Prostate gland (tissue), 2 donors: ENCODE results near the gene PTX4.

Source experiments
- POLR2A ChIP-seq: fragments of 450-650 bp; IDR thresholded peaks from one replicate; pipeline ENCODE4 v1.6.1; 2016; ENCODE audit warnings: antibody characterized with exemption, mild to moderate bottlenecking
- TF ChIP-seq, protein P1 (sequence below), 4 experiments: fragments of 200-600 bp in 2 of 4; fragments of 450-650 bp in 2 of 4; sonication (generic) in 2 of 4; IDR thresholded peaks; 1 replicate in 3 of 4; 2 replicates in 1 of 4; pipeline ENCODE4 v1.5.1; 2016 to 2019; ENCODE audit warnings: antibody characterized with exemption in 4 of 4, mild to moderate bottlenecking in 2 of 4, moderate library complexity in 2 of 4

- TF ChIP-seq POLR2A = no peak
- TF ChIP-seq, protein P1, sequence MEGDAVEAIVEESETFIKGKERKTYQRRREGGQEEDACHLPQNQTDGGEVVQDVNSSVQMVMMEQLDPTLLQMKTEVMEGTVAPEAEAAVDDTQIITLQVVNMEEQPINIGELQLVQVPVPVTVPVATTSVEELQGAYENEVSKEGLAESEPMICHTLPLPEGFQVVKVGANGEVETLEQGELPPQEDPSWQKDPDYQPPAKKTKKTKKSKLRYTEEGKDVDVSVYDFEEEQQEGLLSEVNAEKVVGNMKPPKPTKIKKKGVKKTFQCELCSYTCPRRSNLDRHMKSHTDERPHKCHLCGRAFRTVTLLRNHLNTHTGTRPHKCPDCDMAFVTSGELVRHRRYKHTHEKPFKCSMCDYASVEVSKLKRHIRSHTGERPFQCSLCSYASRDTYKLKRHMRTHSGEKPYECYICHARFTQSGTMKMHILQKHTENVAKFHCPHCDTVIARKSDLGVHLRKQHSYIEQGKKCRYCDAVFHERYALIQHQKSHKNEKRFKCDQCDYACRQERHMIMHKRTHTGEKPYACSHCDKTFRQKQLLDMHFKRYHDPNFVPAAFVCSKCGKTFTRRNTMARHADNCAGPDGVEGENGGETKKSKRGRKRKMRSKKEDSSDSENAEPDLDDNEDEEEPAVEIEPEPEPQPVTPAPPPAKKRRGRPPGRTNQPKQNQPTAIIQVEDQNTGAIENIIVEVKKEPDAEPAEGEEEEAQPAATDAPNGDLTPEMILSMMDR (IDR thresholded peaks at IDR 0.05) = no peak
These were observed 49.6 kb downstream of the PTX4 start for GRCh38 chr16:1439058-1439698.
